GM12878 (cell line): ENCODE results near the gene SMKR1.

ENCODE experiments used
- BHLHE40 ChIP-seq, 2 experiments: fragments of 450-650 bp in 1 of 2; IDR thresholded peaks; 2 replicates each; pipeline ENCODE4 v1.6.1; 2011 to 2017; ENCODE audit warnings: low read depth in 2 of 2, borderline replicate concordance in 1 of 2, improper control_type of control experiment in 1 of 2, low read length in 1 of 2, mild to moderate bottlenecking in 1 of 2
- CBX5 ChIP-seq: sonication (generic); IDR thresholded peaks from 2 replicates; pipeline ENCODE4 v1.6.1; 2016; ENCODE audit warnings: low read depth, moderate library complexity, mild to moderate bottlenecking, inconsistent platforms
- CHD2 ChIP-seq: IDR thresholded peaks from 2 replicates; pipeline ENCODE4 v1.6.1; 2011; ENCODE audit warnings: low read depth, low read length, improper control_type of control experiment, borderline replicate concordance
- POLR2A ChIP-seq: IDR thresholded peaks from 2 replicates; pipeline ENCODE4 v1.6.1; 2011; ENCODE audit warnings: low read depth, mild to moderate bottlenecking, low read length
- SP1 ChIP-seq: IDR thresholded peaks from one replicate; pipeline ENCODE4 v1.6.1; 2011; ENCODE audit warnings: low read depth, low read length
- TAF1 ChIP-seq: IDR thresholded peaks from 2 replicates; pipeline ENCODE4 v1.6.1; 2011; ENCODE audit warnings: mild to moderate bottlenecking, low read depth, low read length, borderline replicate concordance
- TARDBP ChIP-seq: IDR thresholded peaks from 2 replicates; pipeline ENCODE4 v1.6.1; 2016; ENCODE audit warnings: borderline replicate concordance
- TF ChIP-seq, protein P1 (sequence below), 3 experiments: IDR thresholded peaks in 2 of 3; conservative IDR thresholded peaks in 1 of 3; 2 replicates each; pipeline ENCODE4 v1.5.1; 2011; ENCODE audit warnings: low read depth in 3 of 3, low read length in 3 of 3, mild to moderate bottlenecking in 3 of 3, control low read depth in 2 of 3, moderate library complexity in 2 of 3, inconsistent platforms in 1 of 3, mixed read lengths in 1 of 3; ENCODE audit not compliant: control insufficient read depth in 2 of 3, insufficient read depth in 1 of 3; ENCODE audit errors: extremely low read depth in 1 of 3
- TF ChIP-seq, protein P2 (sequence below): fragments of 450-650 bp; IDR thresholded peaks from 2 replicates; pipeline ENCODE4 v1.6.1; 2017; ENCODE audit warnings: mild to moderate bottlenecking
- TF ChIP-seq, protein P3 (sequence below): IDR thresholded peaks from 2 replicates; pipeline ENCODE4 v1.6.1; 2012; ENCODE audit warnings: low read depth, low read length, improper control_type of control experiment

DNA sequence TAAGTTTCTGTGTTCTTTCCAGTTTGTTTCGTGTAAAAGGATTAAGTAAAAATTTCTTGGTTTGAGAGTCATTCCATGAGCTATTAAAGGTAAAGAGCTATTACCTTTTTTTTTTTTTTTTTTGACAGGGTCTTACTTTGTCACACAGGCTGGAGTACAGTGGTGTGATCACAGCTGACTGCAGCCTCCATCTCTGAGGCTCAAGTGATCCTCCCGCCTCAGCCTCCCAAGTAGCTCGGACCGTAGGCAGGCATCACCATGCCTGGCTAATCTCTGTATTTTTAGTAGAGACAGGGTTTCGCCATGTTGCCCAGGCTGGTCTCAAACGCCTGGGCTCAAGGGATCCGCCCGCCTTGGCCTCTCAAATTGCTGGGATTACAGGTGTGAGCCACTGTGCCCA lies 1.4 kb downstream of the SMKR1 start:
- no peak for TF ChIP-seq TAF1
- no peak for TF ChIP-seq CBX5
- TF ChIP-seq POLR2A: no peak
- TF ChIP-seq BHLHE40 (IDR thresholded peaks at IDR 0.05; ENCODE audit: borderline replicate concordance in 1 of 2, low read depth in 2 of 2, low read length in 1 of 2): no peak
- no peak for TF ChIP-seq CHD2
- TF ChIP-seq, protein P1, sequence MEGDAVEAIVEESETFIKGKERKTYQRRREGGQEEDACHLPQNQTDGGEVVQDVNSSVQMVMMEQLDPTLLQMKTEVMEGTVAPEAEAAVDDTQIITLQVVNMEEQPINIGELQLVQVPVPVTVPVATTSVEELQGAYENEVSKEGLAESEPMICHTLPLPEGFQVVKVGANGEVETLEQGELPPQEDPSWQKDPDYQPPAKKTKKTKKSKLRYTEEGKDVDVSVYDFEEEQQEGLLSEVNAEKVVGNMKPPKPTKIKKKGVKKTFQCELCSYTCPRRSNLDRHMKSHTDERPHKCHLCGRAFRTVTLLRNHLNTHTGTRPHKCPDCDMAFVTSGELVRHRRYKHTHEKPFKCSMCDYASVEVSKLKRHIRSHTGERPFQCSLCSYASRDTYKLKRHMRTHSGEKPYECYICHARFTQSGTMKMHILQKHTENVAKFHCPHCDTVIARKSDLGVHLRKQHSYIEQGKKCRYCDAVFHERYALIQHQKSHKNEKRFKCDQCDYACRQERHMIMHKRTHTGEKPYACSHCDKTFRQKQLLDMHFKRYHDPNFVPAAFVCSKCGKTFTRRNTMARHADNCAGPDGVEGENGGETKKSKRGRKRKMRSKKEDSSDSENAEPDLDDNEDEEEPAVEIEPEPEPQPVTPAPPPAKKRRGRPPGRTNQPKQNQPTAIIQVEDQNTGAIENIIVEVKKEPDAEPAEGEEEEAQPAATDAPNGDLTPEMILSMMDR (IDR thresholded peaks at IDR 0.05 in 2 of 3, conservative IDR thresholded peaks at IDR 0.05 in 1 of 3; ENCODE audit: control insufficient read depth in 2 of 3, extremely low read depth in 1 of 3, insufficient read depth in 1 of 3, low read depth in 3 of 3, low read length in 3 of 3): no peak
- no peak for TF ChIP-seq TARDBP
- TF ChIP-seq, protein P2, sequence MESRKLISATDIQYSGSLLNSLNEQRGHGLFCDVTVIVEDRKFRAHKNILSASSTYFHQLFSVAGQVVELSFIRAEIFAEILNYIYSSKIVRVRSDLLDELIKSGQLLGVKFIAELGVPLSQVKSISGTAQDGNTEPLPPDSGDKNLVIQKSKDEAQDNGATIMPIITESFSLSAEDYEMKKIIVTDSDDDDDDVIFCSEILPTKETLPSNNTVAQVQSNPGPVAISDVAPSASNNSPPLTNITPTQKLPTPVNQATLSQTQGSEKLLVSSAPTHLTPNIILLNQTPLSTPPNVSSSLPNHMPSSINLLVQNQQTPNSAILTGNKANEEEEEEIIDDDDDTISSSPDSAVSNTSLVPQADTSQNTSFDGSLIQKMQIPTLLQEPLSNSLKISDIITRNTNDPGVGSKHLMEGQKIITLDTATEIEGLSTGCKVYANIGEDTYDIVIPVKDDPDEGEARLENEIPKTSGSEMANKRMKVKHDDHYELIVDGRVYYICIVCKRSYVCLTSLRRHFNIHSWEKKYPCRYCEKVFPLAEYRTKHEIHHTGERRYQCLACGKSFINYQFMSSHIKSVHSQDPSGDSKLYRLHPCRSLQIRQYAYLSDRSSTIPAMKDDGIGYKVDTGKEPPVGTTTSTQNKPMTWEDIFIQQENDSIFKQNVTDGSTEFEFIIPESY: no peak
- TF ChIP-seq, protein P3, sequence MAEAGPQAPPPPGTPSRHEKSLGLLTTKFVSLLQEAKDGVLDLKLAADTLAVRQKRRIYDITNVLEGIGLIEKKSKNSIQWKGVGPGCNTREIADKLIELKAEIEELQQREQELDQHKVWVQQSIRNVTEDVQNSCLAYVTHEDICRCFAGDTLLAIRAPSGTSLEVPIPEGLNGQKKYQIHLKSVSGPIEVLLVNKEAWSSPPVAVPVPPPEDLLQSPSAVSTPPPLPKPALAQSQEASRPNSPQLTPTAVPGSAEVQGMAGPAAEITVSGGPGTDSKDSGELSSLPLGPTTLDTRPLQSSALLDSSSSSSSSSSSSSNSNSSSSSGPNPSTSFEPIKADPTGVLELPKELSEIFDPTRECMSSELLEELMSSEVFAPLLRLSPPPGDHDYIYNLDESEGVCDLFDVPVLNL: no peak
- TF ChIP-seq SP1: no peak
